NCI-H748 (cell line): ENCODE measurements around the gene KLHL34.

Experiments
- DNase-seq: peaks from one replicate; lab custom pipeline; 2025; ENCODE audit not compliant: unreplicated experiment; lab: John Stamatoyannopoulos, UW

Gene KLHL34

GRCh38 chrX:21658152-21658737 is at the start of gene KLHL34:
Gene KLHL34, minus strand, starts transcription at chrX:21658330. Its CDS starts 542 bp downstream, at chrX:21657788.
- no peak for DNase-seq

GRCh38 chrX:21705225-21705624 is 47.1 kb upstream of the KLHL34 start:
- DNase-seq, result no peak

GRCh38 chrX:21702725-21703124 is 44.6 kb upstream of the KLHL34 start:
- DNase-seq, result peak; percentile 6

- DNase-seq, result peak; percentile 85
These were observed 42.8 kb upstream of the KLHL34 start for GRCh38 chrX:21700967-21701366.

- DNase-seq, result no peak
These were observed 42.1 kb upstream of the KLHL34 start for GRCh38 chrX:21700275-21700674.

- no peak for DNase-seq
These were observed 41.0 kb upstream of the KLHL34 start for GRCh38 chrX:21699136-21699535.

- no peak for DNase-seq
These were observed 40.1 kb upstream of the KLHL34 start for GRCh38 chrX:21698272-21698671.

- no peak for DNase-seq
These were observed 33.4 kb upstream of the KLHL34 start for GRCh38 chrX:21691512-21692018.

- no peak for DNase-seq
These were observed 25.8 kb upstream of the KLHL34 start for GRCh38 chrX:21683941-21684340.

GRCh38 chrX:21678048-21678612 is 20.0 kb upstream of the KLHL34 start:
- no peak for DNase-seq

GRCh38 chrX:21675931-21676330 is 17.8 kb upstream of the KLHL34 start:
- no peak for DNase-seq

- no peak for DNase-seq
These were observed 16.5 kb upstream of the KLHL34 start for GRCh38 chrX:21674430-21675186.

GRCh38 chrX:21666679-21667078 is 8.5 kb upstream of the KLHL34 start:
- DNase-seq, result no peak

GRCh38 chrX:21666252-21666651 is 8.1 kb upstream of the KLHL34 start:
- DNase-seq, result no peak

GRCh38 chrX:21662761-21663160 is 4.6 kb upstream of the KLHL34 start:
- DNase-seq, result no peak

GRCh38 chrX:21661316-21661715 is 3.2 kb upstream of the KLHL34 start:
- no peak for DNase-seq

GRCh38 chrX:21660156-21660555 is 2.0 kb upstream of the KLHL34 start:
- DNase-seq, result no peak

GRCh38 chrX:21659320-21659719 is 1.2 kb upstream of the KLHL34 start:
- no peak for DNase-seq

- DNase-seq, result no peak
These were observed 616 bp upstream of the KLHL34 start for GRCh38 chrX:21658746-21659145.

- DNase-seq, result no peak
These were observed 595 bp downstream of the KLHL34 start for GRCh38 chrX:21657318-21658151.

- DNase-seq, result no peak
These were observed 1.4 kb downstream of the KLHL34 start for GRCh38 chrX:21656587-21657317.
